Measurements from ENCODE around the gene PCGF1.

DNA sequence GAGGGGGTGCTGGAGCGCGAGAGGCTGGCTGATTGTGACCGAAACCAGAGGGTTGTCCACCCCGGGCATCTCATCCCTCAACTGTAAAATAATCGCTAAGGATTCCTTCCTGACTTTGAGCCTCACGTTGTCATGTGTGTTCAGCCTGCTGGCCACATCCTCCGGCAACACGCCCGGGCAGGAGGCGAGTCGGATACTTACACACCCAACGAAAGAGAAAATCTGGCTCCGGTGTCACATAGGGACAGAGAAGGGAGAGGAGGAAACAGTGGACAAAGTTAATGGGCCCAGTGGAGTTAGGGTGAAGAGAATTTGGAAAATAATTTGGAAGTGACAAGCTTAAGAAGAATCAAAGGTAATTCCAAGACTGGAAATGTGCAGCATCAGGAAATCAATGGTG is 9.2 kb upstream of the PCGF1 start:
- TF ChIP-seq, protein P1, sequence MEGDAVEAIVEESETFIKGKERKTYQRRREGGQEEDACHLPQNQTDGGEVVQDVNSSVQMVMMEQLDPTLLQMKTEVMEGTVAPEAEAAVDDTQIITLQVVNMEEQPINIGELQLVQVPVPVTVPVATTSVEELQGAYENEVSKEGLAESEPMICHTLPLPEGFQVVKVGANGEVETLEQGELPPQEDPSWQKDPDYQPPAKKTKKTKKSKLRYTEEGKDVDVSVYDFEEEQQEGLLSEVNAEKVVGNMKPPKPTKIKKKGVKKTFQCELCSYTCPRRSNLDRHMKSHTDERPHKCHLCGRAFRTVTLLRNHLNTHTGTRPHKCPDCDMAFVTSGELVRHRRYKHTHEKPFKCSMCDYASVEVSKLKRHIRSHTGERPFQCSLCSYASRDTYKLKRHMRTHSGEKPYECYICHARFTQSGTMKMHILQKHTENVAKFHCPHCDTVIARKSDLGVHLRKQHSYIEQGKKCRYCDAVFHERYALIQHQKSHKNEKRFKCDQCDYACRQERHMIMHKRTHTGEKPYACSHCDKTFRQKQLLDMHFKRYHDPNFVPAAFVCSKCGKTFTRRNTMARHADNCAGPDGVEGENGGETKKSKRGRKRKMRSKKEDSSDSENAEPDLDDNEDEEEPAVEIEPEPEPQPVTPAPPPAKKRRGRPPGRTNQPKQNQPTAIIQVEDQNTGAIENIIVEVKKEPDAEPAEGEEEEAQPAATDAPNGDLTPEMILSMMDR (IDR thresholded peaks at IDR 0.05) = no peak
- TF ChIP-seq POLR2A (IDR thresholded peaks at IDR 0.05) = no peak
